Eye (tissue), 1 donor: Measurements from ENCODE around the gene TMEM116.
A peak's percentile ranks its signal among the peaks of the same experiment; 100 is the strongest.
"Not testable (repeated sequence)": the region's sequence is repeated elsewhere in the genome, so short reads cannot be mapped to it uniquely, and the experiment has no call there.

ENCODE experiments used
- DNase-seq: peaks from one replicate; pipeline ENCODE4 v3.0.0-alpha.2; 2015

Gene TMEM116

GRCh38 chr12:112012775-112013600 is at the start of gene TMEM116, which contains the start of gene ERP29:
TSS of gene TMEM116 (minus strand) at chr12:112013165. CDS start at chr12:112005270, 7,895 bp downstream.
TSS of gene ERP29 (plus strand) at chr12:112013426. CDS start at chr12:112013466, 40 bp downstream.
- peak; percentile 100 for DNase-seq

- DNase-seq: no peak
Measured at GRCh38 chr12:112061137-112061536, 48.2 kb upstream of the TMEM116 start.

- no peak for DNase-seq
Measured at GRCh38 chr12:112049351-112049750, 36.4 kb upstream of the TMEM116 start.

GRCh38 chr12:112046003-112046402 is 33.0 kb upstream of the TMEM116 start:
- no peak for DNase-seq

DNA sequence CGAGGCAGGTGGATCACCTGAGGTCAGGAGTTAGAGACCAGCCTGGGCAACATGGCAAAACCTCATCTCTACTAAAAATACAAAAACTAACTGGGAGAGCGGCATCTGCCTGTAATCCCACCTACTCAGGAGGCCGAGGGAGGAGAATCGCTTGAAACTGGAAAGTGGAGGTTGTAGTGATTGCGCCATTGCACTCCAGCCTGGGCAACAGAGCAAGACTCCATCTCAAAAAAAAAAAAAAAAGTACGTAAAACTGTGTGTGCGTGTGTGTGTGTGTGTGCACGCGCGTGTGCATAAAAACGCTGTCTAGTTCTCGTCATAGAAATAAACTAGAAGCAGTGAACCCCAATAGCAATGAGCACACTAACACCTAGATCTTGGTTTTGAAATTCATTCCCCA is 23.6 kb upstream of the TMEM116 start:
- not testable (repeated sequence) for DNase-seq

GRCh38 chr12:112035219-112035785 is 22.3 kb upstream of the TMEM116 start:
- no peak for DNase-seq

DNA sequence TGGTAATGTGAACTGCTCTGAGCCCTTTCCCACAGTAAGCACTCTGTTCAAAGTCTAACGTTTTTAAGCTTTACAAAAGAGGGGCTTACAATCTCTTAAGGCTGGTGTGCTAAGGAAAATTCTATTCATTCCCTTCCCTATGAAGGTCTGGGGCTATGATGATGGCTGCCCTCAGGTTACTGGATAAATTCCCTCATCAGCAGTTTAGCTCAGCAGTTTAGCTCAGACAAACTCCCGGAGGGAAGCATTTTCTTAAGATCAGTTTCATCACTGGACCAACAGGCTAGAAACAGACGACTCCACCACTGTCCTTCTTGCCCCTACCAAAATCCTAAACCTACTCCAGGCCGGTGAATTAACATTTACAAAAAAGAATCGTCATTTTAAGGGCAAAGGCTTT is 19.3 kb upstream of the TMEM116 start:
- DNase-seq: no peak

DNA sequence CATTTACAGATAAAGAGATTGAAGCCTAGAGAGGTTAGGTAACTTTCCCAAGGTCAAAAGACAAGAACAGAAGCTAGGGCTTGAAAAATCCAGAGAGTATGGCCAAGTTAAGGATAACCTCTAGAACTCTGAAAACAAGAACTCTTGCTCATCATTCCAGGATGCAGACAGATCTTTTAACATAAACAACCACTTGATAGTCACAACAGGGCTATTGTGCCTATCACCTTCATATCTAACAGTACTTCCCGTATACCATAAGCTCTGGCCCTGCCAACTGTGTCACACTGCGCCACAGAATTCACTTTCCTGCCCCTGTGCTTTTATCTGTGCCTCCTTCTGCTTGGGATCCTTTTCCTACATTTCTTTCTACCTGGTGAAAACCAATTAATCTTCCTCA is 18.5 kb upstream of the TMEM116 start:
- no peak for DNase-seq

DNA sequence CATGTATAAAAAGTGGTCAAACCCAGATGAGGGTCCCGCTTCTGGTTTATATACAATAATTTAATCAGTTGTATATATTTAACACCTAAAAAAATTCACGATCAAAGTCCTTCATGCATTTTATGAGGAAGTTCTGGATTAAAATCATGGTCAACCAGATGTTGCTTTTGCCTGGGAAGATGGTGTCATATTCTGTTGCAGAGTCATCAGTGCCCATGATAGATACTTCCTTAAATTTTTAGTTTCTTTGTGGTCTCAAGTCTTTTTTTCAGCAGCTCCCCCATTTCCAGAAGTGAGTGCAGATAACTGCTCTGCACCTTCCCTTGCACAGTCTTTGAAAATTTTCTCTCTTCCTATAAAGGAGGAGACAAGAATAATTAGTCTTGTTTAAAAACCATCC is 16.3 kb upstream of the TMEM116 start:
- no peak for DNase-seq

DNA sequence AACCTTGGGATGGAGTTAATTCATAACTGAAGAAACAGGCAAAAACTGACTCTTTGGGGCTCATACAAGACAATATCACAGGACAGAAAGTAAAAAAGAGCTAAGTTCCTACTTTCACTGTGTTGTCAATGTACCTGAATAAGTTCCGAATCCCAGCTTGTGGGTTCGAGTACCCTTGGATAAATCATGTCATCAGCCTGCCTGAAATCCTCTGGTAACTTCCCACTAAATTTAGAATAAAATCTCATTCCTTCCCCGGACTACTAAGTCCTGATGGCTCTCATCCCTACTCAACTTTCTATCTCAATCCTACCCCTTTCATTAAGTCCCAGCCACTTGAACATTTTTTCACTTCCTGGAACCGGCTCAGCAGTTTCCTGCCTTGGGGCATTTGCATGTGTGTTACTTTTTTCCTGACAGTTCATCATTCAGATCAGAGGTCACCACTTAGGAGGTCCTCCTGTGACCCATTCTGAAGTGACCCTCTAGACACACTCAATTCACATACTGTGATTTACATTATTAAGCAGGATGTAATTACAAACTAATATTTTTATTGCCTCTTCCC is 12.9 kb upstream of the TMEM116 start:
- no peak for DNase-seq

- no peak for DNase-seq
Measured at GRCh38 chr12:112023759-112024396, 10.9 kb upstream of the TMEM116 start.

DNA sequence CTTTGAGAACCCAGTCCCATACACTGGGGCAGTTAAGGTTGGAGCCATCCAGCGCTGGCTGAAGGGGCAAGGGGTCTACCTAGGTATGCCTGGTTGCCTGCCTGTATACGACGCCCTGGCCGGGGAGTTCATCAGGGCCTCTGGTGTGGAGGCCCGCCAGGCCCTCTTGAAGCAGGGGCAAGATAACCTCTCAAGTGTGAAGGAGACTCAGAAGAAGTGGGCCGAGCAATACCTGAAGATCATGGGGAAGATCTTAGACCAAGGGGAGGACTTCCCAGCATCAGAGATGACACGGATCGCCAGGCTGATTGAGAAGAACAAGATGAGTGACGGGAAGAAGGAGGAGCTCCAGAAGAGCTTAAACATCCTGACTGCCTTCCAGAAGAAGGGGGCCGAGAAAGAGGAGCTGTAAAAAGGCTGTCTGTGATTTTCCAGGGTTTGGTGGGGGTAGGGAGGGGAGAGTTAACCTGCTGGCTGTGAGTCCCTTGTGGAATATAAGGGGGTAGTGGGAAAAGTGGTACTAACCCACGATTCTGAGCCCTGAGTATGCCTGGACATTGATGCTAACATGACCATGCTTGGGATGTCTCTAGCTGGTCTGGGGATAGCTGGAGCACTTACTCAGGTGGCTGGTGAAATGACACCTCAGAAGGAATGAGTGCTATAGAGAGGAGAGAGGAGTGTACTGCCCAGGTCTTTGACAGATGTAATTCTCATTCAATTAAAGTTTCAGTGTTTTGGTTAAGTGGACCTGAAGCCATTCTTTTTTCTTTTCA is 9.5 kb upstream of the TMEM116 start:
- DNase-seq: no peak

- DNase-seq: no peak
Measured at GRCh38 chr12:112020947-112021457, 8.0 kb upstream of the TMEM116 start.

DNA sequence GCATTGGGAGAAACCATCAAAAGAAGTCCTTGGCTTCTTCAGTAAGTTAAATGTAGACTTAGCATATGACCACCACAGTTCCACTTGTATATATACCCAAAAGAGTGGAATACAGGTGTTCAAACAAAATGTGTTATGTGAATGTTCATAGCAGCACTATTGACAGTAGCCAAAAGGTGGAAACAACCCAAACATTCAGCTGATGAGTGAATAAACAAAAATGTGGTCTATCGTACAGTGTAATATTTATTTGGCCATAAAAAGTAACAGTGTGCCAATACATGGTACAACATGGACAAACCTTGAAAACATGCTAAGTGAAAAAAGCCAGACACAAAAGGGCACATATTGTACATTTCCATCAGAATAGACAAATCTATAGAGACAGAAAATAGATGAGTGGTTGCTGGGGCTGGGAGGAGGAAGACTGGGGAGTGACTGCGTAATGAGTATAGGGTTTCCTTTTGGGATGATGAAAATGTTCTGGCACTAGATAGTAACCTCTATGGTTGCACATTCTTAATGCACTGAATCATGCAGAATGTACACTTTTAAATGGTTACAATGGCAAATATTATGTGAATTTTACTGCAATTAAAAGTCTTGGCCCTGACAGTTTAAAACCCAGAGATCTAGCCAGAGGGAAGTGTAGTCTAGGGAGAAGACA is 5.7 kb upstream of the TMEM116 start:
- DNase-seq: no peak

DNA sequence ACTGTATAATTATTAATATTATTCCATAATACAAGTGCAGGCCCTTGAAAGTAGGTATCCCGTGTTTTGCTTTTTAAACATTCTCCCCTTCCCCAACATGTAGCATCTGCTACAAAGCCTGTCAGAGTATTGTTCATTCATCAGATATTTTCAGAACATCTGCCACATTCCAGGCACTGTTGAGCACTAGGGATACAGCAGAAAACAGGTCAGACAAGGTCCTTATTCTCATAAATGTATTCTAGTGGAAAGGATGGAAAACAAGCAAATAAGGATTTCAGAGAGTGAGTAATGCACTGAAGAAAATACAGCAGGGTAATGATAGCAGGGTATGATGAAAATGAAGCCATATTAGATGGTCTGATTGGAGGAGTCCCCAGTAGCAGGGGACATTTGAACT is 4.1 kb upstream of the TMEM116 start:
- DNase-seq: no peak

GRCh38 chr12:112015938-112016337 is 3.0 kb upstream of the TMEM116 start:
- no peak for DNase-seq

DNA sequence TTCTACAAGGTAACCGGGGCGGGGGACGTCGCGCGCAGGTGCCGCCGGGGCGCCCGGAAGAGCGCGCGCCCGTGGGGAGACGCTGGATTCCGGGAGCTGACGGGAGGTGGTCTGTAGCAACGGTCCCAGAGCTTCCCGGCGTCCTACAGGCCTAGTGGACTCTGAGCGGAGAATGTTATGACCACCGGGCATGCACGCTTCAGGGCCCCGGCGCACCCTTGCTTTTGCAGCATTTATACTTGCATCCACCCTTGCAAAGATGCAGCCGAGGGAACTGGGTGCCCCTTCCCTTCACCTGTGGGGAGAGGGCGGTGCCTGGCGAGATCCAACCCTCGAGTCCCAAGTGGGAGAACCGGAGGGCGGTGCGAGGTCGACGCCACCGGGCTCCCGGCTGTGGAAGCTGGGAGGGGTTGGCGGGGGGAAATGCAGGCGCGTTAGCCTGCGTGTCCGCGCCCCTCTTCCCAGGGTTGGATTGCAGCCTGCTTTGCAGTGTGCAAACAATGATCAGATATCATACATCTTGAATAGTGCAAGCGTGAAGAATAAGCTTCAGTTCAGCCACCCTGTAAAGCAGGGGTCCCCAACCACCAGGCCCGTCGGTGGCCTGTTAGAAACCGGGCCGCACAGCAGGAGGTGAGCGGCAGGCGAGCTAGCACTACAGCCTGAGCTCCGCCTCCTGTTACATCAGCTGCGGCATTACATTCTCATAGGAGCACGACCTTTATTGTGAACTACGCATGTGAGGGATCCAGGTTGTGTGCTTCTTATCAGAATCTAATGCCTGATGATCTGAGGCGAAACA is 837 bp upstream of the TMEM116 start:
- DNase-seq: peak; percentile 87

GRCh38 chr12:112011685-112012084 is 1.3 kb downstream of the TMEM116 start:
- no peak for DNase-seq

- no peak for DNase-seq
Measured at GRCh38 chr12:112010415-112011344, 2.3 kb downstream of the TMEM116 start.

GRCh38 chr12:112009596-112009995 is 3.4 kb downstream of the TMEM116 start:
- not testable (repeated sequence) for DNase-seq
